B cell (primary cell): Measurements from ENCODE around the gene LRRD1.

ENCODE experiments used
- EZH2 ChIP-seq: IDR thresholded peaks from 2 replicates; pipeline ENCODE4 v1.6.1; 2012; ENCODE audit warnings: borderline replicate concordance, low read depth, mild to moderate bottlenecking, moderate library complexity, low read length; ENCODE audit not compliant: insufficient read depth, poor library complexity, severe bottlenecking
- TF ChIP-seq, protein P1 (sequence below): fragments of 200-600 bp; IDR thresholded peaks from one replicate; pipeline ENCODE4 v1.8.0; 2022; ENCODE audit warnings: antibody characterized with exemption, mild to moderate bottlenecking

- TF ChIP-seq, protein P1, sequence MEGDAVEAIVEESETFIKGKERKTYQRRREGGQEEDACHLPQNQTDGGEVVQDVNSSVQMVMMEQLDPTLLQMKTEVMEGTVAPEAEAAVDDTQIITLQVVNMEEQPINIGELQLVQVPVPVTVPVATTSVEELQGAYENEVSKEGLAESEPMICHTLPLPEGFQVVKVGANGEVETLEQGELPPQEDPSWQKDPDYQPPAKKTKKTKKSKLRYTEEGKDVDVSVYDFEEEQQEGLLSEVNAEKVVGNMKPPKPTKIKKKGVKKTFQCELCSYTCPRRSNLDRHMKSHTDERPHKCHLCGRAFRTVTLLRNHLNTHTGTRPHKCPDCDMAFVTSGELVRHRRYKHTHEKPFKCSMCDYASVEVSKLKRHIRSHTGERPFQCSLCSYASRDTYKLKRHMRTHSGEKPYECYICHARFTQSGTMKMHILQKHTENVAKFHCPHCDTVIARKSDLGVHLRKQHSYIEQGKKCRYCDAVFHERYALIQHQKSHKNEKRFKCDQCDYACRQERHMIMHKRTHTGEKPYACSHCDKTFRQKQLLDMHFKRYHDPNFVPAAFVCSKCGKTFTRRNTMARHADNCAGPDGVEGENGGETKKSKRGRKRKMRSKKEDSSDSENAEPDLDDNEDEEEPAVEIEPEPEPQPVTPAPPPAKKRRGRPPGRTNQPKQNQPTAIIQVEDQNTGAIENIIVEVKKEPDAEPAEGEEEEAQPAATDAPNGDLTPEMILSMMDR = peak; percentile 79
- TF ChIP-seq EZH2 = no peak
Observed at GRCh38 chr7:92133737-92134270, 45.1 kb downstream of the LRRD1 start.
